Motor neuron (in vitro differentiated cells): Measurements from ENCODE around the gene SUFU. TPM values are rescaled to one million over a fixed set of nuclear protein-coding genes. Genes with fewer than 3 reads are reported as not detected.
"Not testable (repeated sequence)": the region's sequence is repeated elsewhere in the genome, so short reads cannot be mapped to it uniquely, and the experiment has no call there.

ENCODE experiments used
- ATAC-seq, 8 experiments: fragments of 200-7000 bp; cut with Tn5 transposase; replicated peaks in 6 of 8; 2 replicates each; pipeline ENCODE4 v1.8.0; 2021; ENCODE audit warnings: mild to moderate bottlenecking in 8 of 8, moderate library complexity in 8 of 8
- H3K27ac ChIP-seq, 2 donors: fragments of 250-450 bp; sonication (Bioruptor Pico); 2 replicates each; pipeline ENCODE4 v1.9.0; 2021; ENCODE audit warnings: antibody characterized with exemption in 2 of 2, mild to moderate bottlenecking in 2 of 2, moderate library complexity in 1 of 2
- H3K4me1 ChIP-seq, 2 donors: fragments of 250-450 bp; sonication (Bioruptor Pico); replicated peaks in 1 of 2; 2 replicates each; pipeline ENCODE4 v1.6.1; 2021; ENCODE audit warnings: antibody characterized with exemption in 2 of 2, mild to moderate bottlenecking in 2 of 2, moderate library complexity in 1 of 2
- H3K4me3 ChIP-seq, 5 donors: fragments of 250-450 bp; sonication (Bioruptor Pico); 2 replicates each; pipeline ENCODE4 v1.9.0; 2021; ENCODE audit warnings: antibody characterized with exemption in 5 of 5, mild to moderate bottlenecking in 5 of 5, moderate library complexity in 4 of 5
- WGBS, 10 experiments: fragments of 450-650 bp; shearing (Covaris generic); methylation state at CpG; one replicate each; pipeline ENCODE4 v1.0.0; 2022; 5-methylcytosine and 5-hydroxymethylcytosine counted together
- in situ Hi-C, 9 experiments: fragments of 400-800 bp; cut with MboI; loops; one replicate each; pipeline ENCODE4 v1.15.0; 2021; ENCODE audit warnings: low sequenced_read_pairs in 9 of 9, low pct_unique_long_range_greater_than_20kb in 2 of 9; ENCODE audit not compliant: unreplicated experiment in 9 of 9
- total RNA-seq, 8 experiments: library from RNA; unstranded; fragments of 300-600 nt; gene quantifications; 2 replicates each; pipeline versions ENCODE4 v1.2.3 to v1.2.4, GENCODE V29; 2022

The SUFU gene
- 1 to 10 TPM; 2.9 to 9.7 (median 4.8) TPM for total RNA-seq

DNA sequence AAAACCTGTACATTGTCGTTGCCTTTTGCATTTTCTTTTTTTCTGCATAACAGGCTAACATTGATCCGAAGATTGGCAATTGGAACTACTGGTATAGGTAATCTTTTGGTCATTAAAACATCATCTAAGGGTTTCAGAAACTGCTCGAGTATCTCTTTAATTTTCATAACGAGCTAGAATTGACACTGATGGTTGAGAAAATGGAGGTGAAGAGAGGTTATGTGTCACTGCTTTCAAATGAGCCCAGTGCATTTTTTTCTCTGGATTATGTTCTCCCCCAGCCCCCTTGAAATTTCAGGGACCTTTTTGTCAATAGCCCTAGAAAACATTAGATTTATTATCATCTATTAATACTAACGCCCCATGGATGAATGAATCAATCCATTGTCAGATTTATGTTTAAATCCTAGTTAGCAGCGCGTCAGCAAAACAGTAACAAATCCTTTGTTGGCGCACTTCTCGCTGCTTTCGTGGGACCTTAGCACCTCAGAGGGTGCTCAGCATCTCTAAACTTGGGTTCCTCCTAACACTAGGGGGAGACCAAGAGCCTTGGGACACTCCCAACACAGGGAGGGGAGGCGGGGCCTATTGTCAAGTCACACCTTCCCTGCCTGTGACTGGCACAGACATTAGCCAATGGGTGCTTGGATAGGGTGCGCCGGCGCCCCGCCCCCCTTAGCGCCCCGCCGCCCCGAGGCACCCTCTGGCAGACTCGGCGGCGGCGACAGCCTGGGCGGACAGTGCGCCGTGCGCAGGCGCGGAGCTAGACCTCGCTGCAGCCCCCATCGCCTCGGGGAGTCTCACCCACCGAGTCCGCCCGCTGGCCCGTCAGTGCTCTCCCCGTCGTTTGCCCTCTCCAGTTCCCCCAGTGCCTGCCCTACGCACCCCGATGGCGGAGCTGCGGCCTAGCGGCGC is at the start of gene SUFU:
Gene SUFU, plus strand, starts transcription at position 709 of the 915 bp plus-strand sequence. Its CDS starts 181 bp downstream, at position 890.
- peak within 1 kb of the TSS; percentile 80 to 89 (median 86) for H3K4me3 ChIP-seq
- WGBS, 10 experiments: 0 to 8% (median 4%) methylated on average over 1 to 10 of the region's 44 CpGs; no CpG with 5 or more reads in 1 of the 10 experiments
- peaks cover 0 to 5% of the 10 kb centered on the region in 2 donors for H3K4me1 ChIP-seq
- in situ Hi-C loops: loop anchor here in 1 of 9 experiments (10.0 kb wide), 1 partner anchor 81 kb away; no protein-coding TSS in a partner anchor
- H3K27ac ChIP-seq: peak within 1 kb of the TSS; percentile 56 to 66
- peak; percentile 47 to 73 (median 68) for ATAC-seq

DNA sequence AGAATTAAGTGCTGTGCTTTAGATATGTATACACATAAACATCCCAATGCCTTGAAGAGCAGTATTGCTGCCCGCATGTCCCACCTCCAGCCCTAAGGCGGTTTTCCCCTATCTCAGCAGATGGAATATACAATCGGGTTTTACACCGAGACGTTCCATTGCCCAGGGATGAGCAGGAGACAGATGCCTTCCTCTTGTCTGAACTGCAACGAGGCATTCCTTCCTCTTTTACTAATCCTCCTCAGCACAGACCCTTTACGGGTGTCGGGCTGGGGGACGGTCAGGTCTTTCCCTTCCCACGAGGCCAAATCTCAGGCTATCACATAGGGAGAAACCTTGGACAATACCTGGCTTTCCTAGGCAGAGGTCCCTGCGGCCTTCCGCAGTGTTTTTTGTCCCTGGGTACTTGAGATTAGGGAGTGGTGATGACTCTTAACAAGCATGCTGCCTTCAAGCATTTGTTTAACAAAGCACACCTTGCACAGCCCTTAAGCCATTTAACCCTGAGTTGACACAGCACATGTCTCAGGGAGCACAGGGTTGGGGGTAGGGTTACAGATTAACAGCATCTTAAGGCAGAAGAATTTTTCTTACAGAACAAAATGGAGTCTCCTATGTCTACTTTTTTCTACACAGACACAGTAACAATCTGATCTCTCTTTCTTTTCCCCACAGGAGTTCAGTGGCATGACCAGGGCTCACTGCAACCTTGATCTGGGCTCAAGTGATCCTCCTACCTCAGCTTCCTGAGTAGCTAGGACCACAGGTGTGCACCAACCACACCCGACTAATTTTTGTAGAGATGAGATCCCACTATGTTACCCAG is 48.9 kb upstream of the SUFU start:
- in situ Hi-C loops, H3K27ac ChIP-seq, ATAC-seq, H3K4me3 ChIP-seq: not testable (repeated sequence)
- WGBS, 10 experiments: 27 to 90% (median 56%) methylated on average over 2 to 5 of the region's 13 CpGs; no CpG with 5 or more reads in 5 of the 10 experiments
- peaks cover 17 to 22% of the 10 kb centered on the region in 2 donors for H3K4me1 ChIP-seq

DNA sequence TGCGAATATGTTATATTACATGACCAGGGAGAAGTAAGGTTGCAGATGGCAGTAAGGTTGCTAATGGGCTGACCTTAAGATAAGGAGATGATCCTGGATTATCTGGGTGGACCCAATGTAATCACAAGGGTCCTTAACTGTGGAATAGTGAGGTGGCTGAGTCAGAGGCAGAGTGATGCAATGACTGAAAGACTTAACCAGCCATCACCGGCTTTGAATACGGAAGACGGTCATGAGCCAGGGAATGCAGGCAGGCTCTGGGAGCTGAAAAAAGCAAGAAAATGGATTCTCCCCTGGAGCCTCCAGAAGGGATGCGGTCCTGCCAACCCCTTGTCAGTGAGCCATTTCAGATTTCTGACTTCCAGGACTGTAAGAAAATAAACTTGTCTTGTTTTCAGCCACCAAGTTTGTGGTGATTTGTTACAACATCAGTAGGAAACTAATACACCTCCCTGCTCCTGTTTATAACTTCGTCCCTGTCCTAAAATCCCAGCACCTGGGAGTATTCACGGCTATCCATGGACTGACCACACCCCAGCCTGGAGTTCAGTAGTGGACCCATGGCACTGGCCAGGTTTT is 47.8 kb upstream of the SUFU start:
- peak overlapping the region; percentile 76 to 77 for H3K27ac ChIP-seq
- H3K4me1 ChIP-seq: peaks cover 22 to 25% of the 10 kb centered on the region in 2 donors
- in situ Hi-C loops: no loop called here
- H3K4me3 ChIP-seq: no peak overlapping the region
- peak in 7 of 8 experiments; percentile 62 to 90 (median 81) for ATAC-seq
- 8 to 94% (median 60%) methylated on average over 1 to 7 of the region's 7 CpGs; no CpG with 5 or more reads in 3 of the 10 experiments for WGBS, 10 experiments

GRCh38 chr10:102457591-102458150 is 46.1 kb upstream of the SUFU start:
- in situ Hi-C loops: no loop called here
- 66 to 100% (median 92%) methylated on average over 1 to 7 of the region's 9 CpGs; no CpG with 5 or more reads in 2 of the 10 experiments for WGBS, 10 experiments

DNA sequence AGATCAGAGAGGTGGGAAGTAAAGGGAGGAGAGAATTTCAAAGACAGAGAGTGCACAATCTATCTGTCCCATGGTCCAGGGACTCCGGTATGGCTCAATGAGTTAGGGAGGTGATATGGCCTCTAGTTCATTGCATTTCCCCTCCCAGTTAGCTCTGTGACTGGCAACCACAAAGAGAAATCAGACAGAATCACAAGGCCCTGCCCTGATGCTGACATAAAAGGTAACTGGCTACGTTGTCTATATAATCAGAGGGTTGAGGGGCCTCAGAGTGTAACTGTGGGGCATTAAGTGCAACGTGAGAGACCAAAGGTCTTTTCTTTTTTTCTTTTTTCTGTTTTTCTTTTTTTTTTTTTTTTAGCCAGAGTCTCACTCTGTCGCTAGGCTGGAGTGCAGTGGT is 45.1 kb upstream of the SUFU start:
- no peak for ATAC-seq
- 35 to 90% (median 75%) methylated on average over 1 to 4 of the region's 4 CpGs for WGBS, 10 experiments
- Histone ChIP-seq H3K4me3 (no peak overlapping the region), H3K4me1 (peaks cover 30 to 32% of the 10 kb centered on the region in 2 donors), H3K27ac (no peak overlapping the region)
- in situ Hi-C loops: no loop called here

More at GRCh38 chr10:102457591-102458150, 46.1 kb upstream of the SUFU start:
- Histone ChIP-seq H3K4me1 (peaks cover 25 to 26% of the 10 kb centered on the region in 2 donors), H3K27ac (no peak overlapping the region), H3K4me3 (no peak overlapping the region)
- ATAC-seq: no peak

DNA sequence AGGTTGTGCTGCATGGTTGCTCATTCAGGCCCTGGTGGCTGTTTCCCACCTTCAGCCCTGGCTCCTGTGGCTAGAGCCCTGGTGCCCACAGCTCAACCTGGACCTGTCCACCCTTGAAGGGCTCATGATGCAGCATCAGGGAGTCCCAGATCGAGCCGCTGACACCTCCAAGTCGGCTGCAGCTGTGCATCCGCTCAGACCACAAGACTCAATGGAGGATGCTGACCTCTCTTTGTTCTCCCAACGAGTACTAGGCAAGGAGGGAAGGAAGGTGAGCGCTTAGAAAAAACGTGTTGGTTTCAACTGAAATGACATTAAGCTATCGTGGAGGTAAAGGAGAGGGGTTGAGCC is 43.0 kb upstream of the SUFU start:
- peak overlapping the region; percentile 19 to 65 for H3K27ac ChIP-seq
- peak in 6 of 8 experiments; percentile 29 to 45 (median 39) for ATAC-seq
- 25 to 67% (median 35%) methylated on average over 1 to 7 of the region's 8 CpGs; no CpG with 5 or more reads in 4 of the 10 experiments for WGBS, 10 experiments
- H3K4me3 ChIP-seq: peak overlapping the region; percentile 40 to 62 (median 55)
- in situ Hi-C loops: no loop called here
- peaks cover 27 to 28% of the 10 kb centered on the region in 2 donors for H3K4me1 ChIP-seq

GRCh38 chr10:102461187-102462054 is 42.4 kb upstream of the SUFU start:
- Histone ChIP-seq H3K4me3 (peak overlapping the region; percentile 40 to 62 (median 55)), H3K27ac (peak overlapping the region in 1 of 2 donors; percentile 65), H3K4me1 (peaks cover 21 to 22% of the 10 kb centered on the region in 2 donors)
- ATAC-seq: peak; percentile 84 to 98 (median 96)
- in situ Hi-C loops: no loop called here
- WGBS, 10 experiments: 0 to 30% (median 0%) methylated on average over 1 to 11 of the region's 54 CpGs; no CpG with 5 or more reads in 2 of the 10 experiments

DNA sequence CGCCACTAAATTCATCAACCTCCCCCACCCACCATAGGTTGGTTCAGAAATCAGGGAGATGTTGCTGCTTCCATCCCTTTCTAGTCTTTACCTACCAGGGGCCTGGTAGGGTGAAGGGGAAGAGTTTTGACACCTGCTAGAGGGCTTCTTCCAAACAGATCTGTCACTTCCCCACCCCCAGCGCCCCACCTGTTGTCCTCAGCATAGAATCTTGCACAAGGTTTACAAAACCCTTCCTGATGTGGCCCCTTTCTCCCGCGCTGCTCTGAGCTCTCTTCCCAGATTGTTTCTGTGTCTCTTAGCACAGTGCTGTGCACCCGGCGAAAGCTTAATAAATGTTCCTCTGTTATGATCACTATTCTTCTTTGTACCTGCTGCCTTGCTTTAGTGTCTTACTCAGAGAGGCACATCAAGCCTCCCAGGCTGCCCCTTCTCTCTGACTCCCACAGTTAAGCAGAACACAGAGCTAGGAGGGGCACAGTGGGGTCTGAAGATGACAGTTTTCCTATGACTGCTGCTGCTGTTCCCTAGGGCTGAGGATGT is 41.2 kb upstream of the SUFU start:
- Histone ChIP-seq H3K27ac (peak overlapping the region in 1 of 2 donors; percentile 8), H3K4me3 (peak overlapping the region in 1 of 5 donors; percentile 13), H3K4me1 (peaks cover 20 to 22% of the 10 kb centered on the region in 2 donors)
- peak in 1 of 8 experiments; percentile 3 for ATAC-seq
- 40 to 83% (median 64%) methylated on average over 1 to 6 of the region's 6 CpGs; no CpG with 5 or more reads in 2 of the 10 experiments for WGBS, 10 experiments
- in situ Hi-C loops: no loop called here

- Histone ChIP-seq H3K4me1 (peaks cover 20 to 22% of the 10 kb centered on the region in 2 donors), H3K4me3 (no peak overlapping the region), H3K27ac (no peak overlapping the region)
- no peak for ATAC-seq
- in situ Hi-C loops: no loop called here
- WGBS, 10 experiments: 82 to 95% (median 88%) methylated on average over 2 to 10 of the region's 10 CpGs; no CpG with 5 or more reads in 4 of the 10 experiments
These were observed 39.8 kb upstream of the SUFU start for GRCh38 chr10:102463983-102464382.

DNA sequence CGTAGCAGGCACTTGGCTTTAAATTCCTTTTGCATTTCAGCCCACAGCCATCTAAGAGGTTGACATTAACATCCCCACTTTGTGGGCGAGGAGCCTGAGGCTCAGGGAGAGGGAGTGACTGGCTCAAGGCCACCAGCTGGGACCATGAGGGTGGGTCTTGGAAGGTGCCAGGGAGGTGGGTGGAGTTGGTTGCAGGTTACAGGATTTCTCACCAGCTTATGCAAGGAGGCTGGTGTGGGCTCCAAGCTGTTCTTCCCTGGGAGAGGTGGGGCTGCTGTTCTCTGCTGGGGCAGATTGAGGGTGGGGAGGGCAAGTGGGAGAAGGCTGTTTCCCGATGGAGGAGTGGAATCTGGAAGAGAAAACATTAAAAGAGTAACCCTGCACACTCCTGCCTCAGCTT is 38.3 kb upstream of the SUFU start:
- in situ Hi-C loops: no loop called here
- WGBS, 10 experiments: 6 to 71% (median 48%) methylated on average over 1 to 3 of the region's 3 CpGs; no CpG with 5 or more reads in 4 of the 10 experiments
- H3K4me3 ChIP-seq: no peak overlapping the region
- peak in 1 of 8 experiments; percentile 5 for ATAC-seq
- H3K27ac ChIP-seq: no peak overlapping the region
- H3K4me1 ChIP-seq: peaks cover 20 to 22% of the 10 kb centered on the region in 2 donors

- in situ Hi-C loops: no loop called here
- no peak overlapping the region for H3K27ac ChIP-seq
- 20 to 100% (median 89%) methylated on average over 1 to 5 of the region's 6 CpGs; no CpG with 5 or more reads in 3 of the 10 experiments for WGBS, 10 experiments
- ATAC-seq: no peak
- no peak overlapping the region for H3K4me3 ChIP-seq
- peaks cover 11% of the 10 kb centered on the region in 2 donors for H3K4me1 ChIP-seq
These were observed 36.5 kb upstream of the SUFU start for GRCh38 chr10:102467318-102467717.
